Common myeloid progenitor, CD34-positive (primary cell): Measurements from ENCODE around the gene PTPN3.
"Not testable (repeated sequence)": the region's sequence is repeated elsewhere in the genome, so short reads cannot be mapped to it uniquely, and the experiment has no call there.

ENCODE experiments used
- CTCF ChIA-PET: fragments of 350-600 bp; sonication (Branson Sonifier 250); formaldehyde crosslinking; loops from one replicate; lab custom pipeline; 2021; ENCODE audit warnings: antibody characterized with exemption; lab: Charles Lee
- POLR2A ChIA-PET: fragments of 350-600 bp; sonication (Branson Sonifier 250); formaldehyde crosslinking; loops from one replicate; lab custom pipeline; 2021; ENCODE audit warnings: antibody characterized with exemption; lab: Charles Lee
- DNase-seq, 3 donors: peaks; one replicate each; pipeline versions ENCODE4 v3.0.0 to v3.0.0-alpha.2; 2013
- H3K27ac ChIP-seq, 2 experiments: 1 replicate in 1 of 2; 2 replicates in 1 of 2; pipeline ENCODE4 v1.7.0; 2013; ENCODE audit warnings: inconsistent platforms in 2 of 2, low read length in 2 of 2, mild to moderate bottlenecking in 2 of 2, low read depth in 1 of 2, moderate library complexity in 1 of 2; ENCODE audit not compliant: severe bottlenecking in 2 of 2, insufficient read depth in 1 of 2, poor library complexity in 1 of 2
- H3K27me3 ChIP-seq, 5 experiments: replicated peaks in 2 of 5; 1 replicate in 3 of 5; 2 replicates in 2 of 5; pipeline versions ENCODE4 v1.6.1 to v1.7.0; 2013; ENCODE audit warnings: low read length in 4 of 5, mild to moderate bottlenecking in 2 of 5, moderate library complexity in 2 of 5, inconsistent platforms in 1 of 5; ENCODE audit not compliant: insufficient read depth in 5 of 5, control insufficient read depth in 4 of 5
- H3K36me3 ChIP-seq, 4 experiments: 1 replicate in 2 of 4; 2 replicates in 2 of 4; pipeline versions ENCODE4 v1.6.1 to v1.7.0; 2013; ENCODE audit warnings: low read length in 3 of 4, control low read depth in 1 of 4, mild to moderate bottlenecking in 1 of 4; ENCODE audit not compliant: control insufficient read depth in 4 of 4, insufficient read depth in 4 of 4
- H3K4me1 ChIP-seq, 4 experiments: 1 replicate in 3 of 4; 2 replicates in 1 of 4; pipeline versions ENCODE4 v1.6.1 to v1.7.1; 2013; ENCODE audit warnings: low read length in 3 of 4, mild to moderate bottlenecking in 3 of 4, control low read depth in 1 of 4, inconsistent platforms in 1 of 4, moderate library complexity in 1 of 4; ENCODE audit not compliant: control insufficient read depth in 4 of 4, insufficient read depth in 4 of 4; ENCODE audit errors: control extremely low read depth in 1 of 4
- H3K4me3 ChIP-seq, 7 experiments: 1 replicate in 4 of 7; 2 replicates in 3 of 7; pipeline versions ENCODE4 v1.5.1 to v1.7.0; 2013; ENCODE audit warnings: mild to moderate bottlenecking in 7 of 7, low read length in 6 of 7, moderate library complexity in 6 of 7, inconsistent platforms in 2 of 7, low read depth in 2 of 7, control low read depth in 1 of 7; ENCODE audit not compliant: insufficient read depth in 4 of 7, control insufficient read depth in 1 of 7; ENCODE audit errors: extremely low read depth in 1 of 7
- H3K9me3 ChIP-seq, 5 experiments: 1 replicate in 4 of 5; 2 replicates in 1 of 5; pipeline versions ENCODE4 v1.6.1 to v1.7.1; 2013; ENCODE audit warnings: low read length in 4 of 5, mild to moderate bottlenecking in 2 of 5, inconsistent platforms in 1 of 5, low read depth in 1 of 5, moderate library complexity in 1 of 5; ENCODE audit not compliant: control insufficient read depth in 4 of 5, insufficient read depth in 2 of 5; ENCODE audit errors: control extremely low read depth in 1 of 5
- WGBS: methylation state at CpG from one replicate; pipeline ENCODE4 v1.1.5; 2013; ENCODE audit not compliant: insufficient coverage; 5-methylcytosine and 5-hydroxymethylcytosine counted together

The PTPN3 gene

DNA sequence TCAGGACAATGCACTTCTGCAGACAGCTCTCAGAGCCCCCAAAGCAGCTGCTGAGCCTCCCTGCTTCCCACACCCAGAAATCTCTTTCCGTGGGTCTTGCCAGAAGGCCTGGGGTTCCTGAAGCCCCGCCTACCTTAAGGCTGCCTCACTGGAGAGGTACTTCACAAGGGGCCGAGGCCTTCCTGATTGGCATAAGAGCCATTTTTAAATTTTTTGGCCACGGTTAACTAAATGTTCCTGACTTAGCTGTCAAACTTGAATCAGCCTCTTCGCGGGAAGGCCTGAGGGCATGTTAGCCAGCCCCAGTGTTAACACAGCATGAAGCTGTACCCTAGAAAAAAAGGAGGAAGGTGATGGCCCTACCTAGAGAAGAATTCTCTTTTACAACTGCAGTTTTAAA, 156.5 kb downstream of the PTPN3 start:
- peaks cover 0 to 36% (median 7%) of the 10 kb centered on the region in 5 experiments for H3K27me3 ChIP-seq
- H3K27ac ChIP-seq, result no peak overlapping the region
- H3K9me3 ChIP-seq, result no peaks in the 10 kb centered on the region
- no peaks in the 10 kb centered on the region for H3K4me1 ChIP-seq
- WGBS, result 71% methylated on average over 6 of the region's 6 CpGs
- H3K4me3 ChIP-seq, result no peak overlapping the region
- DNase-seq, result no peak
- ChIA-PET CTCF (interaction anchor here (0.6 to 0.7 kb wide), 2 partner anchors 23 to 129 kb away, joined by 3 to 5 read pairs; no protein-coding TSS in a partner anchor), POLR2A (no interaction called here)
- H3K36me3 ChIP-seq, result no peaks in the 10 kb centered on the region

DNA sequence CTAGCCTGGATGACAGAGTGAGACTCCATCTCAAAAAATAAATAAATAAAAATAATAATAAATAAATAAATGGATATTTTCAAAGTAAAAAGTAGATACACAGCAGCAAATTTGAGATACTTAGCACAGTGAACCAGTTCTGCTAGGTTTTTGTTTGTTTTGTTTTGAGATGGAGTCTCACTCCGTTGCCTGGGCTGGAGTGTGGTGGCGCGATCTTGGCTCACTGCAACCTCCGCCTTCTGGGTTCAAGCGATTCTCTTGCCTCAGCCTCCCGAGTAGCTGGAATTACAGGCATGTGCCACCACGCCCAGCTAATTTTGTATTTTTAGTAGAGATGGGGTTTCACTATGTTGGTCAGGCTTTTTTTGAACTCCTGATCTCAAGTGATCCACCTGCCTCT, 157.1 kb downstream of the PTPN3 start:
- H3K36me3 ChIP-seq, DNase-seq, H3K4me3 ChIP-seq, CTCF ChIA-PET, POLR2A ChIA-PET, H3K27ac ChIP-seq, H3K9me3 ChIP-seq, H3K4me1 ChIP-seq: not testable (repeated sequence)
- no CpG with 5 or more reads among the region's 7 CpGs for WGBS
- H3K27me3 ChIP-seq, result peaks cover 0 to 41% (median 11%) of the 10 kb centered on the region in 5 experiments

DNA sequence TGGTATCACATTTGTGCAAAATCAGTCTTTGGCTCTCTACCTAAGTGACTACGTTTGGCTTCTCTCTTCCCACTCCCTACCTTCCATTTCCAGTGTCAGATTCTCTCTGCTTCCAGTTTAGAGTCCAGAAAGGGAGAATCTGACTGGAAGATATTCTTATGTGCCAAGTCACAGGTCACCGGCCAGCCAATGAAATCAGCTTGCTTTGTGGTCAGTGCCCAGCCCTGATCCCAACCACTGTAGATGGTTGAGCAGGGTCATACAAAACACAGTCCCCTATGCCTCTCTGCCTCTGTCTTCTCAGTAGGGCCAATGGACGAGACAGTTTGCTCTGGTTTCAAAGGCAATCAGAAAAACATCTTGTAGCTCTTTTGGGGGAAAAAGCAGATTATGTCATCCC, 161.7 kb downstream of the PTPN3 start:
- ChIA-PET POLR2A (no interaction called here), CTCF (interaction anchor here (1.5 kb wide), 1 partner anchor 15 kb away, joined by 3 read pairs; no protein-coding TSS in a partner anchor)
- no peak overlapping the region for H3K27ac ChIP-seq
- H3K36me3 ChIP-seq, result no peaks in the 10 kb centered on the region
- no peak overlapping the region for H3K4me3 ChIP-seq
- peaks cover 0 to 32% (median 11%) of the 10 kb centered on the region in 5 experiments for H3K27me3 ChIP-seq
- no peak for DNase-seq
- H3K4me1 ChIP-seq, result peaks cover 0 to 2% (median 0%) of the 10 kb centered on the region in 4 experiments
- no peaks in the 10 kb centered on the region for H3K9me3 ChIP-seq
- WGBS, result 89% methylated on average over 3 of the region's 3 CpGs

DNA sequence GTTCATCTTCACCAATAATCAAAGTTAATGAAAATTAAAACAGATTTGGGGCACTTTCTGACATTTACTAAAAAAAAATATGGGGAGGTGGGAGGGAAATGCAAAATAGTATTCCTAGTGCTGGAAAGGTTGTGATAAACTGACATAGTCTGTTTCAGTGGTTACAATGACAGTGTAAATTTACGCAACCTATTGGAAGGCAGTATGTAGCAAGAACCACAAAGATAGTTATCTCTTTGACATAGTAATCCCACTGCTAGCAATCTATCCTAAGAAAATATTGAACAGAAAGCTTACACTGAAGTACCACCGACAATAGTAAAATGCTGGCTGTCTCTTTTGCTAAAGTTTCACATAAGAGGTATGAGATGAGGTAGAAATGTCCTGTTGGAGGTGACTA, 162.2 kb downstream of the PTPN3 start:
- no peaks in the 10 kb centered on the region for H3K36me3 ChIP-seq
- 71% methylated on average over 1 of the region's 2 CpGs for WGBS
- H3K9me3 ChIP-seq, result no peaks in the 10 kb centered on the region
- DNase-seq, result no peak
- CTCF ChIA-PET, result interaction anchor here (1.5 kb wide), 1 partner anchor 14 kb away, joined by 3 read pairs; no protein-coding TSS in a partner anchor
- H3K4me1 ChIP-seq, result peaks cover 0 to 2% (median 0%) of the 10 kb centered on the region in 4 experiments
- H3K27me3 ChIP-seq, result peaks cover 0 to 32% (median 12%) of the 10 kb centered on the region in 5 experiments
- H3K27ac ChIP-seq, result no peak overlapping the region
- POLR2A ChIA-PET, result no interaction called here
- H3K4me3 ChIP-seq, result no peak overlapping the region

DNA sequence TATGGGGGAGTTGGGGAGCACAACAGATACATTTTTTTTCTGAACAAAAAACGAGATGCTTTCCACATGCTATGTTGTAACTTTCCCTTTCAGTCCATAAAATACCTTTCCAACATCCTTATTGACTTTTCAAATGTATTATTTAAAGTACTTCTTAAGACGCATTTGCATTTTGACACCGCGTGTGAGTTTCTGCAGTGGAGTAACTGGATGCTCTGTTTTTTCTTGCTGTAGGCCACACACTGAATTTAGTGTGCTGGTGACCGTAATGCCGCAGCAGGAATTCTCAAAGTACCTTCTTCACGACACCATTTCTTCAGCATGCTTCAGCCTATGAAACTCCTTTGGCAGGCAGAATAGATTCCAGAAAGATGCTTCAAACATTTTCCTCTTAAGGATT, 163.0 kb downstream of the PTPN3 start:
- CTCF ChIA-PET, result no interaction called here
- no peaks in the 10 kb centered on the region for H3K9me3 ChIP-seq
- WGBS, result 95% methylated on average over 6 of the region's 7 CpGs
- no peak overlapping the region for H3K27ac ChIP-seq
- POLR2A ChIA-PET, result no interaction called here
- no peak for DNase-seq
- H3K36me3 ChIP-seq, result no peaks in the 10 kb centered on the region
- peaks cover 0 to 2% (median 0%) of the 10 kb centered on the region in 4 experiments for H3K4me1 ChIP-seq
- H3K27me3 ChIP-seq, result peaks cover 0 to 35% (median 12%) of the 10 kb centered on the region in 5 experiments
- H3K4me3 ChIP-seq, result no peak overlapping the region

DNA sequence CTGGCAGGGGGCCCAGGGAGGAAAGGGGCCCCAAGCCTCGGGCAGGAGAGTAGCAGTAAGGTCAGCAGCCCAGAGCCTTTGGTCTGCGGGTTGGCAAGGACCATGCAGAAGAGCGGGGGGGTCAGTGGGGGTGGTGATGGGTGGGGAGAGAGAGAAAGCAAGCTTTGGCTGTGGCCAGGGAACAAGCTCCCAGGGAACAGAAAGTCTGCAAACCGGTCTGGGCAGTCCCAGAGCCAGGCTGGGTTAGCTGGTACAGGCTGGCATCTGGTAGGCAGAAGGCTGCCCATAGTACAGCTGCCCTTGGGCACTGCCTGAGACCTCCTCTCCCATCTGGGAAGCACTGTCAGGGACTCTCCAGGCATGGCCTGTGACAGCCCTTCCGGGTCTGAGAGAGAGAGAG, 166.8 kb downstream of the PTPN3 start:
- ChIA-PET POLR2A (no interaction called here), CTCF (no interaction called here)
- H3K36me3 ChIP-seq, result no peaks in the 10 kb centered on the region
- peaks cover 0 to 50% (median 13%) of the 10 kb centered on the region in 5 experiments for H3K27me3 ChIP-seq
- DNase-seq, result no peak
- no peaks in the 10 kb centered on the region for H3K9me3 ChIP-seq
- H3K27ac ChIP-seq, result no peak overlapping the region
- 64% methylated on average over 4 of the region's 5 CpGs for WGBS
- H3K4me3 ChIP-seq, result no peak overlapping the region
- H3K4me1 ChIP-seq, result peaks cover 0 to 2% (median 0%) of the 10 kb centered on the region in 4 experiments

DNA sequence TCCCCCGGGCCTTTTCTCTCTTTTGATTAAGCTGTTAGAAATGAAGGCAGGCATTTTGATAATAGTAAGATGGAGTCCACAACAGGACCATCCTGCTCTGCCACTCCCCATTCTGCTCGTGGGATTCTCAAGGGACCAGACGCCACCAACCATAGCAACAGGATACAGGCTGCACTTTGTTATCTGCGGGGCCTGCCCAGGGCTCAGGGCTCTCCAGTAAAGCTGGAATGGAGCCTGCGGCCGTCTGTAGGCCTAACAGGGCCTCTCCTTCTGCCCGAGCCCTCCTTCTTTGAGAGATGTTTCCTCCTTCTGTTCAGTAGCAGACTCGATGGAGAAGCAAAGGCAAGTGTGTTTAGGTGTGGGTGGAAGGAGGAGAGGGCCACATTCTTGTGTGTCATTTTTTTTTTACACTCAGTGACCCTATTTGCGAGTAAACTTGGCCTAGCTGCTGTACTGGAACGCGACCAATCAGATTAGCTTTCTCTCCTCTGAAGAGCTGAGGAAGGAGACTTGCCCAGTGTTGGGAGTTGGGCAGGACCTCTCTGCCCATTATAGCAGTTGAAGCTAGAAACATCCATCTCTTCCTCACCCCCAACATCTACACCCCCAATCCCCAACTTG, 168.4 kb downstream of the PTPN3 start:
- Histone ChIP-seq H3K9me3 (peaks cover 0 to 3% (median 0%) of the 10 kb centered on the region in 5 experiments), H3K4me3 (no peak overlapping the region), H3K27ac (no peak overlapping the region), H3K4me1 (no peaks in the 10 kb centered on the region), H3K36me3 (no peaks in the 10 kb centered on the region), H3K27me3 (peaks cover 0 to 58% (median 9%) of the 10 kb centered on the region in 5 experiments)
- WGBS, result 91% methylated on average over 9 of the region's 11 CpGs
- ChIA-PET POLR2A (no interaction called here), CTCF (interaction anchor here (0.9 kb wide), 1 partner anchor 13 kb away, joined by 3 read pairs; no protein-coding TSS in a partner anchor)
- DNase-seq, result no peak
